ENCODE data around the gene INTS6.

INTS6 gene

GRCh38 chr13:51457086-51457815, 4.4 kb upstream of the INTS6 start:
- ChIA-PET POLR2A (ENCODE audit: low non-redundant PET) (no interaction called here), CTCF (interaction anchor here (0.5 kb wide), 1 partner anchor 388 kb away, joined by 4 read pairs; the partner anchor contains the start of gene TMEM272)
- H3K27ac ChIP-seq = no peak overlapping the region; the same call in 1 of the 2 replicates
- DNase-seq (ENCODE audit: low spot score) = no peak
- no peak for TF ChIP-seq CTCF (conservative IDR thresholded peaks at IDR 0.05; ENCODE audit: low read depth)

- POLR2A ChIA-PET (ENCODE audit: low non-redundant PET) = no interaction called here
- no peak for TF ChIP-seq CTCF (conservative IDR thresholded peaks at IDR 0.05; ENCODE audit: low read depth)
- no peak for DNase-seq (ENCODE audit: low spot score)
- CTCF ChIA-PET = no interaction called here
- no peak overlapping the region; the same call in 1 of the 2 replicates for H3K27ac ChIP-seq
These were observed 3.7 kb upstream of the INTS6 start for GRCh38 chr13:51456510-51456909.

- TF ChIP-seq CTCF (conservative IDR thresholded peaks at IDR 0.05; ENCODE audit: low read depth) = no peak
- no peak for DNase-seq (ENCODE audit: low spot score)
- no peak overlapping the region for H3K27ac ChIP-seq
- ChIA-PET POLR2A (ENCODE audit: low non-redundant PET) (no interaction called here), CTCF (no interaction called here)
These were observed 2.7 kb upstream of the INTS6 start for GRCh38 chr13:51455532-51455931.

GRCh38 chr13:51453959-51454703, 1.3 kb upstream of the INTS6 start:
- peak overlapping the region; percentile 97 for H3K27ac ChIP-seq
- ChIA-PET CTCF (interaction anchor here (0.6 to 1.1 kb wide), 4 partner anchors 275 to 761 kb away, joined by 3 to 4 read pairs (median 4); no protein-coding TSS in a partner anchor), POLR2A (ENCODE audit: low non-redundant PET) (interaction anchor here (0.6 to 1.3 kb wide), 3 partner anchors 129 to 270 kb away, joined by 3 to 5 read pairs (median 4); no protein-coding TSS in a partner anchor)
- DNase-seq (ENCODE audit: low spot score) = peak; percentile 16
- no peak for TF ChIP-seq CTCF (conservative IDR thresholded peaks at IDR 0.05; ENCODE audit: low read depth)

- POLR2A ChIA-PET (ENCODE audit: low non-redundant PET) = interaction anchor here (0.6 to 1.3 kb wide), 6 partner anchors 128 to 177 kb away, joined by 3 to 4 read pairs (median 4); no protein-coding TSS in a partner anchor
- no peak for DNase-seq (ENCODE audit: low spot score)
- CTCF ChIA-PET = interaction anchor here (0.5 to 1.1 kb wide), 5 partner anchors 45 to 1336 kb away, joined by 3 to 4 read pairs (median 4); no protein-coding TSS in a partner anchor
- no peak for TF ChIP-seq CTCF (conservative IDR thresholded peaks at IDR 0.05; ENCODE audit: low read depth)
- H3K27ac ChIP-seq = peak overlapping the region; percentile 97
These were observed 547 bp upstream of the INTS6 start for GRCh38 chr13:51453207-51453958.

All from RWPE1 (cell line).